HEK293T (cell line): Measurements from ENCODE around the gene PHOSPHO1.

Source experiments
- BHLHE40 ChIP-seq: fragments of 450-650 bp; IDR thresholded peaks from 2 replicates; pipeline ENCODE4 v1.6.1; 2016; ENCODE audit warnings: mild to moderate bottlenecking, moderate library complexity, borderline replicate concordance
- FOXA1 ChIP-seq: fragments of 450-650 bp; IDR thresholded peaks from 2 replicates; pipeline ENCODE4 v1.6.1; 2016; ENCODE audit warnings: mild to moderate bottlenecking
- FOXK2 ChIP-seq: fragments of 450-650 bp; IDR thresholded peaks from 2 replicates; pipeline ENCODE4 v1.6.1; 2016; ENCODE audit warnings: mild to moderate bottlenecking
- L3MBTL2 ChIP-seq: fragments of 450-650 bp; conservative IDR thresholded peaks from 2 replicates; pipeline ENCODE4 v1.6.1; 2016; ENCODE audit warnings: mild to moderate bottlenecking
- NFRKB ChIP-seq: fragments of 450-650 bp; IDR thresholded peaks from 2 replicates; pipeline ENCODE4 v1.6.1; 2016; ENCODE audit warnings: mild to moderate bottlenecking, moderate library complexity
- PKNOX1 ChIP-seq: fragments of 450-650 bp; IDR thresholded peaks from 2 replicates; pipeline ENCODE4 v1.6.1; 2016
- SP1 ChIP-seq: fragments of 450-650 bp; IDR thresholded peaks from 2 replicates; pipeline ENCODE4 v1.6.1; 2017
- SUZ12 ChIP-seq: fragments of 450-650 bp; IDR thresholded peaks from 2 replicates; pipeline ENCODE4 v1.6.1; 2016; ENCODE audit warnings: mild to moderate bottlenecking
- TARDBP ChIP-seq: fragments of 450-650 bp; IDR thresholded peaks from 2 replicates; pipeline ENCODE4 v1.6.1; 2016
- ZNF384 ChIP-seq: fragments of 450-650 bp; IDR thresholded peaks from 2 replicates; pipeline ENCODE4 v1.6.1; 2016

DNA sequence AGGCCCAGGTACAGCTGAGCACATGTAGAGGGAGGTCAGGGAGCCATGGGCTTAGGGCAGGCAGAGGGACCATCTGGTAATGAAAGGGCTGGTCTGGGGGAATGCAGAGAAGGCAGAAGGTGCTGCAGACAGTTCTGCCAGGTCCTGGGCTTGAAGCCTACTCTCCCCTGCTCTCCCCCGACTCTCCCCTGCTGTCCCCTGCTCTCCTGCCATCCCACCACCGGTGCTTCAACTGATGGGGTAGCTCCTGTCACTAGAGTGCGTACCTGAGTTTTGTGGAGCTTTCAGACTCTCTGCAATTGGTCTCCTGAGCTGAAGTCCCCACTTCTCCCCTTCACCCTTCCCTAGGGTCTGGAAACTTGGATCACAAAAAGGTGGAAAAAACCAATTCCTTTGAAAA lies 37.3 kb upstream of the PHOSPHO1 start:
- TF ChIP-seq SP1 = no peak
- TF ChIP-seq PKNOX1 = no peak
- TF ChIP-seq BHLHE40 = no peak
- TF ChIP-seq FOXK2 = no peak
- TF ChIP-seq FOXA1 = no peak
- no peak for TF ChIP-seq SUZ12
- TF ChIP-seq ZNF384 = no peak
- no peak for TF ChIP-seq NFRKB
- TF ChIP-seq TARDBP = no peak
- no peak for TF ChIP-seq L3MBTL2
